Osteoblast (primary cell): ENCODE measurements around the gene MORF4L2. TPM values are rescaled to one million over a fixed set of nuclear protein-coding genes. Genes with fewer than 3 reads are reported as not detected.
"Not testable (repeated sequence)": the region's sequence is repeated elsewhere in the genome, so short reads cannot be mapped to it uniquely, and the experiment has no call there.

Experiments used
- DNase-seq: peaks from one replicate; pipeline ENCODE4 v3.0.0; 2011; ENCODE audit warnings: low spot score, mixed read lengths; ENCODE audit not compliant: insufficient read length; ENCODE audit errors: missing footprints
- H2AFZ ChIP-seq: 2 replicates; pipeline ENCODE4 v1.6.0; 2011; ENCODE audit warnings: mild to moderate bottlenecking, low read length
- H3K27ac ChIP-seq: 2 replicates; pipeline ENCODE4 v1.5.1; 2011; ENCODE audit warnings: mild to moderate bottlenecking, low read depth, low read length, moderate library complexity
- H3K27me3 ChIP-seq: 2 replicates; pipeline ENCODE4 v1.6.0; 2012; ENCODE audit warnings: mild to moderate bottlenecking, control low read depth, inconsistent platforms, low read length, moderate library complexity; ENCODE audit not compliant: insufficient read depth
- H3K36me3 ChIP-seq: 2 replicates; pipeline ENCODE4 v1.5.1; 2011; ENCODE audit warnings: mild to moderate bottlenecking, low read length, control low read depth, moderate library complexity; ENCODE audit not compliant: insufficient read depth
- H3K4me1 ChIP-seq: 2 replicates; pipeline ENCODE4 v1.5.1; 2011; ENCODE audit warnings: mild to moderate bottlenecking, low read length, control low read depth, moderate library complexity; ENCODE audit not compliant: insufficient read depth
- H3K4me2 ChIP-seq: 2 replicates; pipeline ENCODE4 v1.6.0; 2011; ENCODE audit warnings: mild to moderate bottlenecking, low read length; ENCODE audit not compliant: insufficient read depth
- H3K4me3 ChIP-seq: fragments of 200-600 bp; sonication (generic); 3 replicates; pipeline ENCODE4 v1.5.1; 2012; ENCODE audit warnings: mild to moderate bottlenecking, low read length, inconsistent platforms; ENCODE audit not compliant: insufficient read depth
- H3K79me2 ChIP-seq: 2 replicates; pipeline ENCODE4 v1.6.0; 2012; ENCODE audit warnings: mild to moderate bottlenecking, low read length, control low read depth, inconsistent platforms; ENCODE audit not compliant: insufficient read depth
- H3K9me3 ChIP-seq: 2 replicates; pipeline ENCODE4 v1.5.1; 2011; ENCODE audit warnings: low read depth, low read length, control low read depth
- H4K20me1 ChIP-seq: 2 replicates; pipeline ENCODE4 v1.6.0; 2012; ENCODE audit warnings: mild to moderate bottlenecking, low read length, control low read depth; ENCODE audit not compliant: insufficient read depth
- CTCF ChIP-seq: IDR thresholded peaks from 2 replicates; pipeline ENCODE4 v1.5.1; 2011; ENCODE audit warnings: mild to moderate bottlenecking, low read depth, low read length, moderate library complexity; ENCODE audit errors: extremely low read depth
- total RNA-seq: library from RNA; depleted of rRNA; stranded (reverse); fragments of >200 nt; gene quantifications from 2 replicates; pipeline ENCODE4 v1.2.3, GENCODE V29; 2012

Gene MORF4L2
- total RNA-seq, 1 donor = 953 TPM

- Histone ChIP-seq H3K79me2 (no peaks in the 10 kb centered on the region), H3K9me3 (no peaks in the 10 kb centered on the region), H3K4me2 (no peak overlapping the region), H3K27me3 (no peaks in the 10 kb centered on the region), H3K4me3 (no peak overlapping the region), H3K27ac (no peak overlapping the region), H3K36me3 (no peaks in the 10 kb centered on the region), H3K4me1 (no peaks in the 10 kb centered on the region), H2AFZ (no peak overlapping the region), H4K20me1 (no peaks in the 10 kb centered on the region)
- DNase-seq = no peak
- no peak for TF ChIP-seq CTCF
These were observed 35.2 kb downstream of the MORF4L2 start for GRCh38 chrX:103651151-103651773.

GRCh38 chrX:103647630-103648029, 38.9 kb downstream of the MORF4L2 start:
- H3K79me2 ChIP-seq = no peaks in the 10 kb centered on the region
- H2AFZ ChIP-seq = no peak overlapping the region

GRCh38 chrX:103644125-103644524, 42.4 kb downstream of the MORF4L2 start:
- Histone ChIP-seq H3K27me3 (peaks cover 3% of the 10 kb centered on the region), H3K9me3 (no peaks in the 10 kb centered on the region), H3K4me3 (no peak overlapping the region), H3K36me3 (no peaks in the 10 kb centered on the region), H3K4me2 (no peak overlapping the region), H2AFZ (no peak overlapping the region), H3K79me2 (no peaks in the 10 kb centered on the region), H3K4me1 (peaks cover 8% of the 10 kb centered on the region), H4K20me1 (no peaks in the 10 kb centered on the region), H3K27ac (no peak overlapping the region)
- DNase-seq = no peak
- TF ChIP-seq CTCF = no peak

More at GRCh38 chrX:103647630-103648029, 38.9 kb downstream of the MORF4L2 start:
- no peaks in the 10 kb centered on the region for H3K36me3 ChIP-seq
- no peaks in the 10 kb centered on the region for H3K9me3 ChIP-seq
- no peaks in the 10 kb centered on the region for H4K20me1 ChIP-seq
- DNase-seq = no peak
- no peak overlapping the region for H3K4me3 ChIP-seq
- no peaks in the 10 kb centered on the region for H3K4me1 ChIP-seq
- no peaks in the 10 kb centered on the region for H3K27me3 ChIP-seq
- TF ChIP-seq CTCF = no peak
- H3K4me2 ChIP-seq = no peak overlapping the region
- H3K27ac ChIP-seq = no peak overlapping the region

GRCh38 chrX:103640401-103641155, 45.9 kb downstream of the MORF4L2 start:
- no peaks in the 10 kb centered on the region for H3K36me3 ChIP-seq
- H3K27me3 ChIP-seq = peaks cover 3% of the 10 kb centered on the region
- no peak for DNase-seq
- TF ChIP-seq CTCF = no peak
- H3K4me3 ChIP-seq = no peak overlapping the region
- H3K4me1 ChIP-seq = peaks cover 11% of the 10 kb centered on the region
- no peaks in the 10 kb centered on the region for H4K20me1 ChIP-seq
- H3K27ac ChIP-seq = peak overlapping the region; percentile 67
- no peak overlapping the region for H3K4me2 ChIP-seq
- H3K9me3 ChIP-seq = no peaks in the 10 kb centered on the region
- H2AFZ ChIP-seq = no peak overlapping the region
- H3K79me2 ChIP-seq = no peaks in the 10 kb centered on the region

GRCh38 chrX:103638479-103639346, 47.8 kb downstream of the MORF4L2 start:
- H3K4me2 ChIP-seq = peak overlapping the region; percentile 55
- not testable (repeated sequence) for H4K20me1 ChIP-seq, H3K27me3 ChIP-seq, DNase-seq, H3K79me2 ChIP-seq, H3K9me3 ChIP-seq, H3K4me3 ChIP-seq, H3K36me3 ChIP-seq, H3K27ac ChIP-seq
- H2AFZ ChIP-seq = peak overlapping the region; percentile 40
- peaks cover 11% of the 10 kb centered on the region for H3K4me1 ChIP-seq
